Kidney (tissue), 14 donors: ENCODE data around the gene CAPRIN2. TPM values are rescaled to one million over a fixed set of nuclear protein-coding genes. Genes with fewer than 3 reads are reported as not detected.

ENCODE experiments used
- DNase-seq, 5 donors: peaks; one replicate each; pipeline ENCODE4 v3.0.0-alpha.2; 2013 to 2020
- FAIRE-seq: peaks from 2 replicates; lab custom pipeline; 2012; peaks lifted over from hg19 to GRCh38; lab: Jason Lieb, UNC
- H3K27ac ChIP-seq, 2 donors: one replicate each; pipeline ENCODE4 v1.7.0; 2013; ENCODE audit warnings: low read depth in 2 of 2, low read length in 2 of 2, inconsistent platforms in 1 of 2
- H3K27me3 ChIP-seq: one replicate; pipeline ENCODE4 v1.7.1; 2013; ENCODE audit warnings: low read length, inconsistent platforms; ENCODE audit not compliant: control insufficient read depth, insufficient read depth
- H3K36me3 ChIP-seq, 3 donors: one replicate each; pipeline versions ENCODE4 v1.7.0 to v1.7.1; 2013; ENCODE audit warnings: low read length in 3 of 3, control low read depth in 1 of 3, inconsistent platforms in 1 of 3; ENCODE audit not compliant: insufficient read depth in 3 of 3, control insufficient read depth in 2 of 3
- H3K4me1 ChIP-seq, 3 donors: one replicate each; pipeline versions ENCODE4 v1.7.0 to v1.7.1; 2013; ENCODE audit warnings: low read length in 3 of 3, inconsistent platforms in 1 of 3, low read depth in 1 of 3; ENCODE audit not compliant: control insufficient read depth in 2 of 3, insufficient read depth in 2 of 3
- H3K4me3 ChIP-seq, 3 donors: one replicate each; pipeline versions ENCODE4 v1.7.0 to v1.8.1; 2013; ENCODE audit warnings: low read length in 3 of 3, control low read depth in 1 of 3, inconsistent platforms in 1 of 3
- H3K9ac ChIP-seq, 3 donors: one replicate each; pipeline versions ENCODE4 v1.7.0 to v1.7.1; 2013; ENCODE audit warnings: low read length in 3 of 3, control low read depth in 1 of 3, inconsistent platforms in 1 of 3
- H3K9me3 ChIP-seq, 3 donors: one replicate each; pipeline versions ENCODE4 v1.7.0 to v1.7.1; 2013; ENCODE audit warnings: low read length in 3 of 3, control low read depth in 1 of 3, inconsistent platforms in 1 of 3; ENCODE audit not compliant: control insufficient read depth in 2 of 3, insufficient read depth in 1 of 3
- intact Hi-C: fragments of 100-400 bp; cut with DNase I; formaldehyde crosslinking; loops from one replicate; pipeline ENCODE4 v1.11.1; 2022
- polyA plus RNA-seq: library from polyadenylated mRNA; stranded (reverse); fragments of 350-450 nt; fragmentation: Illumina TruSeq; extraction: RNeasy Lipid Tissue Mini Kit (QIAGEN cat#74804); gene quantifications from one replicate; pipeline ENCODE4 v1.2.3, GENCODE V29; 2014; ENCODE audit warnings: low read depth, low replicate concordance; ENCODE audit not compliant: insufficient read depth
- total RNA-seq: library from RNA; stranded (reverse); fragmentation: NEBNext Ultra II Directional; extraction: Animal tissue kit (Norgen Biotek cat#: 25700); gene quantifications from one replicate; pipeline ENCODE4 v1.2.1, GENCODE V29; 2021
- TF ChIP-seq, protein P1 (sequence below): IDR thresholded peaks from 3 replicates; pipeline ENCODE4 v1.5.1; 2012; ENCODE audit warnings: mild to moderate bottlenecking, moderate library complexity, borderline replicate concordance; ENCODE audit not compliant: insufficient read depth; ENCODE audit errors: extremely low read depth
- donor health status: control.
- donor health status: control.
- donor health status: control.
- donor health status: control.
- donor health status: control.
- donor health status: DM: yes; HTN: yes; CAD: no.
- donor health status: Normal renal cell carcinoma (clear cell type).

Gene CAPRIN2
- total and polyA plus RNA-seq, 2 donors from 2014 or later = 15.6 to 21.5 TPM

DNA sequence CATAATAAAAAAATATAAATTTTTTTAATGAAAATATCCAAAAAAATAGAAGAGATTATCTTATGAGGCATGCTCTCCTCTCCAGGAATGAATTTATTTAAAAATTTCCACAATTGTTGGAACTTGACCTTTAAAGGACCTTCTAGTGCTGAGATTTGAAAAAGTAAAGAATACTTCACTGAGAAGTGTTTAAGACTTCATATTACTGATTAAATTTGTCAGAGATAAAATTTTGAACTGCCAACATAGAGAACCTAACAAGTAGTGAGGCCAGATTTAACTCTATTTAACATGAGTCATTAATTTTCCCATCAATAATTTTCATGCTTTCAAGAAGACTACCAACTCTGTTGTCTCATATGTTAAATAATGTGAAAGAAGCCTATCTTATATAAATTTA is 14.5 kb downstream of the CAPRIN2 start:
- intact Hi-C loops = no loop called here
- H3K9me3 ChIP-seq = no peaks in the 10 kb centered on the region
- no peak for DNase-seq
- no peak overlapping the region for H3K9ac ChIP-seq
- H3K27ac ChIP-seq = no peak overlapping the region
- peaks cover 0 to 2% (median 0%) of the 10 kb centered on the region in 3 donors for H3K36me3 ChIP-seq
- TF ChIP-seq, protein P1, sequence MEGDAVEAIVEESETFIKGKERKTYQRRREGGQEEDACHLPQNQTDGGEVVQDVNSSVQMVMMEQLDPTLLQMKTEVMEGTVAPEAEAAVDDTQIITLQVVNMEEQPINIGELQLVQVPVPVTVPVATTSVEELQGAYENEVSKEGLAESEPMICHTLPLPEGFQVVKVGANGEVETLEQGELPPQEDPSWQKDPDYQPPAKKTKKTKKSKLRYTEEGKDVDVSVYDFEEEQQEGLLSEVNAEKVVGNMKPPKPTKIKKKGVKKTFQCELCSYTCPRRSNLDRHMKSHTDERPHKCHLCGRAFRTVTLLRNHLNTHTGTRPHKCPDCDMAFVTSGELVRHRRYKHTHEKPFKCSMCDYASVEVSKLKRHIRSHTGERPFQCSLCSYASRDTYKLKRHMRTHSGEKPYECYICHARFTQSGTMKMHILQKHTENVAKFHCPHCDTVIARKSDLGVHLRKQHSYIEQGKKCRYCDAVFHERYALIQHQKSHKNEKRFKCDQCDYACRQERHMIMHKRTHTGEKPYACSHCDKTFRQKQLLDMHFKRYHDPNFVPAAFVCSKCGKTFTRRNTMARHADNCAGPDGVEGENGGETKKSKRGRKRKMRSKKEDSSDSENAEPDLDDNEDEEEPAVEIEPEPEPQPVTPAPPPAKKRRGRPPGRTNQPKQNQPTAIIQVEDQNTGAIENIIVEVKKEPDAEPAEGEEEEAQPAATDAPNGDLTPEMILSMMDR = no peak
- H3K27me3 ChIP-seq = no peaks in the 10 kb centered on the region
- H3K4me1 ChIP-seq = no peaks in the 10 kb centered on the region
- no peak for FAIRE-seq
- H3K4me3 ChIP-seq = no peak overlapping the region

DNA sequence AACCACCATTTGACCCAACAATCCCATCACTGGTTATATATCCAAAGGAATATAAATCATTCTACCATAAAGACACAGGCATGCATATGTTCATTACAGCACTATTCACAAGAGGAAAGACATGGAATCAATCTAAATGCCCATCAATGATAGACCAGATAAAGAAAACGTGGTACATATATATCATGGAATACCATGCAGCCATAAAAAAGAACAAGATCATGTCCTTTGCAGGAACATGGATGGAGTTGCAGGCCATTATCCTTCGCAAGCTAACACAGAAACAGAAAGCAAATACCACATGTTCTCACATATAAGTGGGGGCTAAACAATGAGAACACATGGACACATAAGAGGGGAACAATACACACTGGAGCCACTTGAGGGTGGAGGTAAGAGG is 15.7 kb downstream of the CAPRIN2 start:
- Histone ChIP-seq H3K9ac (no peak overlapping the region), H3K4me3 (no peak overlapping the region), H3K4me1 (no peaks in the 10 kb centered on the region), H3K27me3 (no peaks in the 10 kb centered on the region), H3K36me3 (peaks cover 0 to 2% (median 0%) of the 10 kb centered on the region in 3 donors), H3K9me3 (no peaks in the 10 kb centered on the region), H3K27ac (no peak overlapping the region)
- no peak for DNase-seq
- no peak for FAIRE-seq
- TF ChIP-seq, protein P1 = no peak
- intact Hi-C loops = no loop called here

DNA sequence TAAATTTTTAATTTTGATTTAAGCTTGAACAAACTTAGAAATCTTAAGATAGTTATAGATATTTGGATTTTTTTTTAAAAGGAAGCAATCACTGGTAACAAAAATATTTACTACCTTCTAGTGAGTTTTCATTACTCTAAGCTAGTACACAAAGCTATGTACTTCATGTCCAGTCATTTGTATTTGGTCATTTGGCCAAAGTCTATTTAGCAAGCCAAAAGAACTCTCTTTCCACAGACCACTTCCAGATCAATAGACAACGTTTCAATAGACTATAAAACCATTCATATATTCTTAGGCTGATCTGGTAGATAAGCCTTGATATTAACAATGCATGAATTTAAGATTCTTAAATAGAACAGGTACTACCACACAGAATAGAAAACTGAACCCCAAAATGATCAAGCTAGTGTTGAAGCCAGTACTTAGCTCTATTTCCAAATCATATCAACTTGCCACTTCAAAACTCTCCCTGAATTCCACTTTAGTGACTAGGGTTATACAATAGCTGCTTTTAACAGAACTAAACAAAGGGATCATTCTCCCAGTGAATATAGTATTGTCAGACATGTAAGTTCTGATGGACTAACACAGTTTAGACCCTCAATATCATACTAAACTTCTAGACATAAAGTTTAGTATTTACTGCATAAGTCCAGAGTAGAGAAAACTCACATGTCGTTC is 21.7 kb downstream of the CAPRIN2 start:
- Histone ChIP-seq H3K4me3 (no peak overlapping the region), H3K27me3 (no peaks in the 10 kb centered on the region), H3K9ac (no peak overlapping the region), H3K9me3 (no peaks in the 10 kb centered on the region), H3K36me3 (peaks cover 0 to 12% (median 8%) of the 10 kb centered on the region in 3 donors), H3K27ac (no peak overlapping the region), H3K4me1 (no peaks in the 10 kb centered on the region)
- no peak for DNase-seq
- TF ChIP-seq, protein P1 = no peak
- no peak for FAIRE-seq
- intact Hi-C loops = no loop called here

DNA sequence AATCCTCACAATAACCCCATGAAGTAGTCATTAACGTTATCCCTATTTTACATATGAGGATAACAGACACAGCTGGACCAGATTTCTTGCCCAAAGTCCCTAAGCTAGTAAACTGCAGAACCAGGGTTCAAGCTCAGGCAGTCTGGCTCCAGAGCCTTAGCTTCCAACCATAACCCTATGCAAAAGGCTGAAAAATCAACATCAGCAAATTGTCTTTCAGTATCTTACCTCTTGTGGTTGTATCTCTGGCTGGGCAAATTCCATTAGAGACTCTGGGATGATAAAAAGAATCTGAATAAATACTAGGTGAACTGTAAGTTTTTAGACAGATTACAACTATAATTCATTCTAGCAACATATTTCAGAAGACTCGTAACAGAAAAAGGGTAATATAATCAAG is 24.7 kb downstream of the CAPRIN2 start:
- TF ChIP-seq, protein P1 = no peak
- FAIRE-seq (no peak), DNase-seq (no peak)
- Histone ChIP-seq H3K36me3 (peaks cover 2 to 12% (median 8%) of the 10 kb centered on the region in 3 donors), H3K4me3 (no peak overlapping the region), H3K27ac (no peak overlapping the region), H3K4me1 (no peaks in the 10 kb centered on the region), H3K9me3 (no peaks in the 10 kb centered on the region), H3K9ac (no peak overlapping the region), H3K27me3 (no peaks in the 10 kb centered on the region)
- intact Hi-C loops = no loop called here
